ENCODE data around the gene SEMA6A.

SEMA6A gene

DNA sequence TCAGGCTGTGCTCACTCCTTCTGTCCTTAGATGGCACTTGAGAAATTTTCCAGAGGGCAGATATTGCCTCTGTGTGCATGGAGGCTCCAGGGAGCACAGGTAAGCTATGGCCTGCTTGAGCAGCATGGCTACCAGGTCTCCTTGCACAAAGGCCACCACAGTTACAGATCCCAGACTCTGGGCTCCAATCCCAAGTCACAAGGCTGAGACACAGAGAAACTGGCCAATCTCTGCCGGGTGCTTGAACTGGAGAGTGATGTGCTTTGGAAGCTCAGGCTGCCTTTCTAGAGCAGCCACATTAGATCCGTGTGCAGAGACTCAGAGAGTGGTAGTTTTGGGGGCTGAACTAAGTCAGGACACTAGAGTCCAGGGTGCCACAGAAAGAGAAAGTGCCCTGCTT lies 145.7 kb downstream of the SEMA6A start:
- DNase-seq = no peak

GRCh38 chr5:116428413-116428812 lies 146.2 kb downstream of the SEMA6A start:
- no peak for DNase-seq

- no peak for DNase-seq
Measured at GRCh38 chr5:116424951-116425350, 149.7 kb downstream of the SEMA6A start.

- DNase-seq = no peak
Measured at GRCh38 chr5:116424258-116424615, 150.4 kb downstream of the SEMA6A start.

- no peak for DNase-seq
Measured at GRCh38 chr5:116423587-116424257, 150.9 kb downstream of the SEMA6A start.

- no peak for DNase-seq
Measured at GRCh38 chr5:116423141-116423540, 151.5 kb downstream of the SEMA6A start.

DNA sequence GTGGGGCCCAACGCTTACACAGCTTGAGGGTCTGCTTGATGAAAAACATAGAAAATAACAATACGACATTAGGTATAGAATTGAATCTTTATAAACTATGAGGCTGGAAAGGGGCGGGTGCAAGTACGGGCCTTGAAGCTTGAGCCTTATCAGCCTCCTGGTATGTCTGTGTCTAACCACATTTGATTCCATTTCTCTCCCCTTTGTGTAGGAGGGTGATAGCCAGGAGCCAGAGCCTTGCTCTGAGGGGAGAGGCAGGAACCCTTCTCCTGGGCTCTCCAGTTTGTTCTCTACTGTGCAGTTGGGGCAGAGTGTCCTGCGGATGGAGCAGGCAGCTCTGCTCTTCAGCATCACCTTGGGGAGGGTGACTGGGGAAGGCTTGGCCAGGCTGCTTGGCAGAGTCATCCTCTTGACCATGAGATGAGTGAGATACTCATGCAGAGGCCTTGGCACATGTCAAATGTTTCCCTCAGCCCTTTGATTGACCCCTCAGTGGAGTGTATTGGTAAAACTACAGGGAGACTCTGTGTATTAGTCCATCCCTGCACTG lies 153.5 kb downstream of the SEMA6A start:
- no peak for DNase-seq

DNA sequence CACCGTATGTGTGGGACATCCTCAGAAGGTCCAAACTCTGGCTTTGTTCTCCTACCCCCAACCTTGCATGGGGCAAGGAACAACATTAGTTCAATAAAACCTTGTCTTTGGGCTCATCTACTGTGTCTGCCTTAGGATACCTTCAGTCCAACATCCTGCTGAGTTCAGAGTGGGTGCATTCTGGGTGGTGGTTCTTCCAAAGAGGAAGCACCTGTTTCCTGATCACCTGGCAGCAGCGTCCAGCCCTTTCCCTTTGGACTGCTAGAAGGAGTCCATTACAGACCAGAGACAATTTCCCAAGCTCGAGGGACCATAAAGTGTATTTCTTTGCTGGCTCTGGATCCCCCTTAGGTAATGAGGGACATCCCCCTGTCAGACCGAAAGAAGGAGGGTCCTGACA lies 154.1 kb downstream of the SEMA6A start:
- no peak for DNase-seq

DNA sequence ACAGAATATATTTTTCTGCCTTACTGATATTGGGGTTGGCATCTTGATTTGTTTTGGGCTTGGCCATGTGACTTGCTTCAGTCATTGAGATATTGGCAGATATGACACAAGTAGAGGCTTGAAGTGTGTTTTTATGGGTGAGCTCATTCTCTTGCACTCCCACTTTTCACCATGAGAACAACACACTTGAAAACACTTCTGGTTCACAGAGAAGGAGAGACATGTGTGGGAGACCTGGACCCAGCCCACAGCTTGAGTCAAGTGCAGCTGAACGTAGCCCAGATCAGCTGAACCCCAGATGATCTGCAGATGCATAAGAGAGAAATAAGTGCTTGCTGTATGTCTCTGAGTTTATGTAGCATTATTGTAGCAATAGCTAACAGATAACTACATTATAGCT lies 155.4 kb downstream of the SEMA6A start:
- no peak for DNase-seq

- no peak for DNase-seq
Measured at GRCh38 chr5:116418774-116419173, 155.8 kb downstream of the SEMA6A start.

GRCh38 chr5:116418016-116418415 lies 156.6 kb downstream of the SEMA6A start:
- no peak for DNase-seq

GRCh38 chr5:116415989-116416388 lies 158.6 kb downstream of the SEMA6A start:
- no peak for DNase-seq

DNA sequence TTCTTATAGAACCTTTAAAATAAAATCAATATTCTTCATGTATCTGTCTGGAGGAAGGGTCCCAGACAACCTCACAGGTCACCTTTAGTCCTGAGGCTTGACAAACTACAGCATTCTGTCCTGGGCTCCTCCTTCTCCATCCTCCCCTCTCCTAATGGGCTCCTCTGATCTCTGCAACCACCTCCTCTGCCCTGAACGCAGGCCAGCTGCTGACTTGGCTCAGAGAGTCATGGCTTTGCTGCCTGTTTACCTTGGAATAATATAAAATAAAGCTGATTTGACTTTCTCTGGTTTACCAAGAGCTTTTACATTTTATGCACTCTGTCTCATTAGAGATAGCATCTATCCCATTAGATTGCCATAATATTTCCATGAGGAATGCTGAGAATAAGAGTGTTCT lies 159.4 kb downstream of the SEMA6A start:
- no peak for DNase-seq

DNA sequence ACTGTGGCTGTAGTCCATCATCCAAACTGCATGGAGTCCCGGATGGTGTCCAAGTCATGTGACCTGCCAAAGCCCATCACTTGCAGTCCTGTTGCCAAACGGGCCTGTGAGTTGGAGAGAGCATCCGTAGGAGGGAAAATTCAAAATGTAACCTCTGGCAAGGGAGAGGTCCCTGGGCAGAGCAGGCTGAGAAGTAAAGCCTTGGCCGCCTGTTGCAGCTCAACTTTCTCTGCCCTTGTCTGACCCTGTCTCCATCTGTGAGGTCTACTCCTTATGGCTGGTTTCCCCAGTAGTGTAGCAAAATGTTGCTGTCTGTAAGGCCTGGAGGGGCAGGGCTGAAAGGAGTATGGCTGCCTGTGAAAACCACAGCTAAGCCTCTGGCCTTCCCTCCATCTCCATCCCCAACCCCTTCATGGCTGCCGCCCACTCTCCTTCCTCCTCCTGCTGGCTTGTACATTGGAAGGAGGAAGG lies 163.5 kb downstream of the SEMA6A start:
- DNase-seq = no peak

GRCh38 chr5:116410336-116410890 lies 164.2 kb downstream of the SEMA6A start:
- no peak for DNase-seq

DNA sequence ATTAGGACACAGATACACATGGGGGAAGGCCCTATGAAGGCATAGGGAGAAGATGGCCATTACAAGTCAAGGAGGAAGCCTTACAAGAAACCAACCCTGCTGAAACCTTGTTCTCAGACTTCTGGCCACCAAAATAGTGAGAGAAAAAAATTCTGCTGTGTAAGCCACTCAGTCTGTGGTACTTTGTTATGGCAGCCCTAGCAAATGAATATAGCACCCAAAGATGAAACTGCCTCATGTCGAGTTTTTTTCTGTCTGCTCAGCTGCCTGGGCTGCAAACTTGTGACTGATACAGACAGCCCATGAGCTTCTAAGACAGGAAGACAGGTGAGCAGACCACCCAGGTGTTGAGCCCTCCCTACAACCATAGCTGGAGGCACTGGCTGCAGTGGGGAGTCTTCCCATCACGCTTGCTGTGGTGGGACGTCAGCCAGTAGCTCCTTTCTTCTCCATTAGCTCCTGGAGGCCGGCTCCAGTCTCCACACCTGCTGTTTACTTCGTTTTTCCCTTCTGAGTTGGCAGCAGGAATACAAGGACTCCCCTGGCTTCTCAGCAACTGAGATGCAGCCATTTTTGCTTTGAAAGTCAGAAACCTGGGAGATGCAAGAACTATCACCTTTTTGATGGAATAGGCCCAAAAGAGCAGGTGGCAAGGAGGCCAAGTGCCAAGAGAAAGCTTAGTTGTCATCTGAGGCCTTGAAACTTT lies 164.9 kb downstream of the SEMA6A start:
- no peak for DNase-seq

- no peak for DNase-seq
Measured at GRCh38 chr5:116406306-116407041, 168.1 kb downstream of the SEMA6A start.

- no peak for DNase-seq
Measured at GRCh38 chr5:116404792-116405191, 169.8 kb downstream of the SEMA6A start.

GRCh38 chr5:116404016-116404415 lies 170.6 kb downstream of the SEMA6A start:
- DNase-seq = no peak

GRCh38 chr5:116402235-116402634 lies 172.4 kb downstream of the SEMA6A start:
- DNase-seq = no peak

DNA sequence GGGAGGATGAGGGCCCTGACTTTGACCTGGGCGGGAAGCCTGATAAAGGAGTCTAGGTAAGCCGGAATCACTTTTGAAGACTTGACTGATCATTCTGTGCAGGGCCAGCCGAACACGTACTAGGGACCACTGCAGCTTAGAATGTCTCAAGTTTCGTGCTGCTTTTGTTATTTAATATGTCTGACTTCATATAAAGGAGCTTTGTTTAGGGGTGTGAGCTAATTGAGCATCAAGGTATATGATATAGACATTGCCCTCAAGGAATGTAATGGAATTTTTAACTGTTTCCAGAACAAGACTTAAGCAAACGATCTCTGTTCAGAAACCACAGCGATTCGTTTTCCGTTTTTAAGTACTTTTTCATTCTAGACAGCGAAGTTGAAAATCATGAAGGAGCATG lies 173.0 kb downstream of the SEMA6A start:
- DNase-seq = no peak

- no peak for DNase-seq
Measured at GRCh38 chr5:116396476-116397099, 178.0 kb downstream of the SEMA6A start.

- DNase-seq = no peak
Measured at GRCh38 chr5:116395631-116396203, 178.9 kb downstream of the SEMA6A start.

Data from CD4-positive, alpha-beta T cell treated with Interleukin-21 for 1 hour (primary cell).